GM12873 (cell line): ENCODE data around the gene TCEAL4.

ENCODE experiments used
- TF ChIP-seq, protein P1 (sequence below): IDR thresholded peaks from 2 replicates; pipeline ENCODE4 v1.5.1; 2012; ENCODE audit warnings: low read depth, mild to moderate bottlenecking, moderate library complexity, low read length, control low read depth; ENCODE audit not compliant: insufficient read depth; ENCODE audit errors: missing control alignments

TCEAL4 gene

DNA sequence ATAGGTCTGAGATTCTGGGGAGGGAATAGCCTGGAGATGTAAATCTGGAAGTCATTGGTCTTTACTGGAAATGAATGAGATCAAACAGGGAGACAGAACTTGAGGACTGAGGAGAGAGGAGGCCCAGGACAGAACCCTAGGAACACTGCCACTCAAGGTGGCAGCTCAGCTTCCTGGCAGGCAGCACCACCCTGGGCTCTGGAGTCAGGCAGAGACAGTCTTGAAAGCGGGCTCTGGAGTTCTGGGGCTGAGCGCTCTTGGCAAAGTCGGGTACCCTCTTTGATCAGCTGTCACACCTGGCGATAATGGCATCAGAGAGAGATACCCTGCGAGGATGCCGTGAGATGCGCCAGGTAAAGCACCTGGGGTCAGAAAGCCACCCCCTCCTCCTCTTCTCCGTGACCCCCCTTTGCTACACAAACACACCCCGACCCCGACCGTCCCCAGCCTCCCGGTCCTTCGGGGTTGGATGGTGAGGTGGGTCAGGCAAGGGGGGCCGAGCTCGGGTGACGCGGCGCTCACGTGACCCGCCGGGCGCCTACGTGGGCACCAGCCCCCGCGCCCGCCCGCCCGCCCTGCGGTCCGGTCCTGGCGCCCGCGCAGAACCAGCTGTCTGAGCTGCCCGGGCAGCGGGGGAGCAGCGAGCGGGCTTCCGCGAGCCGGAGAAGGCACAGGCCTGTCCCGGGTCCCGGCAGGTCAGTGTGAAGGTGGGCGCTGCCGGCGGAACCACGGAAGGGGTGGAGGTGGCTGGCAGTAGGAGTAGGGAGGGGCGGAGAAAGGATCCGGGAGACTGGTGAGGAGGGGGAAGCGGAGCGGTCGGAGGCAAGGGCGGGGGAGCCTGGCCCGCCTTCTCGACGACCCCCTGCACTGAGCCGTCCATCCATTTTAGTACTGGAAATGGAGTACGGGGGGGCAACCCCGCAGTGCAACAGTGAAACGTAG is 22.3 kb downstream of the TCEAL4 start, which contains the start of gene TCEAL3:
TCEAL3 (plus strand) TSS at position 600 of the 942 bp plus-strand sequence. CDS start 1,102 bp downstream, outside the sequence.
- TF ChIP-seq, protein P1, sequence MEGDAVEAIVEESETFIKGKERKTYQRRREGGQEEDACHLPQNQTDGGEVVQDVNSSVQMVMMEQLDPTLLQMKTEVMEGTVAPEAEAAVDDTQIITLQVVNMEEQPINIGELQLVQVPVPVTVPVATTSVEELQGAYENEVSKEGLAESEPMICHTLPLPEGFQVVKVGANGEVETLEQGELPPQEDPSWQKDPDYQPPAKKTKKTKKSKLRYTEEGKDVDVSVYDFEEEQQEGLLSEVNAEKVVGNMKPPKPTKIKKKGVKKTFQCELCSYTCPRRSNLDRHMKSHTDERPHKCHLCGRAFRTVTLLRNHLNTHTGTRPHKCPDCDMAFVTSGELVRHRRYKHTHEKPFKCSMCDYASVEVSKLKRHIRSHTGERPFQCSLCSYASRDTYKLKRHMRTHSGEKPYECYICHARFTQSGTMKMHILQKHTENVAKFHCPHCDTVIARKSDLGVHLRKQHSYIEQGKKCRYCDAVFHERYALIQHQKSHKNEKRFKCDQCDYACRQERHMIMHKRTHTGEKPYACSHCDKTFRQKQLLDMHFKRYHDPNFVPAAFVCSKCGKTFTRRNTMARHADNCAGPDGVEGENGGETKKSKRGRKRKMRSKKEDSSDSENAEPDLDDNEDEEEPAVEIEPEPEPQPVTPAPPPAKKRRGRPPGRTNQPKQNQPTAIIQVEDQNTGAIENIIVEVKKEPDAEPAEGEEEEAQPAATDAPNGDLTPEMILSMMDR, result no peak

DNA sequence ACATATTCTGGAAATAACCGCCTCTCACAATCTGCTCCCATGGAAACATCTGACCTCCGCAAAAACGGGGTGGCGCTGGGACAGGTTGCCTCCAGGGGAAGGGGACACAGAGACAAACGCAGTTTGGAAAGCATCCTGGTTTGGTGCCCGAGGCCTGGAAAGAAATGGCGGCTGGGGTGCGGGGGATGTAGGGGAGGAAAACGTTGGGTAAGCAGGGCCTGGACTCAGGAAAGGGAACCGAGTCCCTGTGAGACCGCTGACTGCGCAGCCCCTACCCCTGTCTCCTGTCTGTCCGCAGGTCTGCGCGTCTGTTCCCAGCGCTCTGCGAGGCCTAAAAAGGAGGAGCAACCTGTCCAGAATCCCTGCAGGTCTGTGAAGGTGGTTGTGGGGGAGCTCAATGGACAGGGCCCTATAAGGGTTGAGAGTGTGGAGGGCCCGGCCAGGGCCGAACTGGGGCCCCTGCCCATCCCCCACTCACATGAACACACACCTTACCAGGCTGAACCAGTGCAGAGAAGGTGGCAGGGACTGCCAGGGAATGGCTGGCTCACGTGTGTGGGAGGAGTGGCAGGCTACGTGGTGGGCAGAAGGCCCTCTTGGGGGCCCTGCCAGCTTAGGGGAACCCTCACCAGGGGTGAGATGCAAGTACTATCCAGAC is 23.1 kb downstream of the TCEAL4 start:
- TF ChIP-seq, protein P1, result no peak

DNA sequence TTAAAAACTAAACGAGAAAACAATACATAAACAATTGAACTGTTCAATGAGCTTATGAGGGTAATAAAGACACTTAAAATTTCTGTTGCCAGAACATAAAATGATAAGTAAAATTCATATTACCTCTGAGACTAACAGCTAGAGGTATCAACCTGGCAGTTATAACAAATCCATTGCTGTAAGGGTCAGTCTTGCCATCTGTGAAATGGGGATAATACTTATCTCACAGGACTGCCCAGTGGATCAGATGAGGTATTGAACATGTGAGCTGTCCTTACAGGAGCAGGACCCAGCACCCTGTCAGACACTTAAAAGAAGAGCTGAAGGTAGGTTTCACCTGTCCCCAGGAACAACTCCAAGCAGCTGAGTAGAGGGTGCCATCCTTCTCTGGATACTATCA is 25.0 kb downstream of the TCEAL4 start:
- TF ChIP-seq, protein P1, result no peak

DNA sequence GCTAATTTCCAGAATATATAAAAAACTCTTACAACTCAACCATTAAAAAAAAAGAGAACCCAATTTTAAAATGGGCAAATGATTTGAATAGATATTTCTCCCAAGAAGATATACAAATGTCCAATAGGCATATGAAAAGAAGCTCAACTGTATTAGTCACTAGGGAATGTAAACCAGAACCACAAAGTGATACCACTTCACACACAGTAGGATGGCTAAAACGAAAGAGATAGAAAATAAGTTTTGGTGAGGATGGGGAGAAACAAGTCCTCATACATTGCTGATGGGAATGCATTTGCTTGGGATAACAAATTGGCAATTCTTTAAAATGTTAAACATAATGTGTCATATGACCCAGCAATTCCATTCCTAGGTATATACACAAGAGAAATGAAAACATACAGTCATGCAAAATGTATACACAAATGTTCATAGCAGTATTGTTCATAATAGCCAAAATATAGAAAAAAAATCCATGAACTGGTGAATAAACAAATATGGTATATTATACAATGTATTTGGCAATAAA is 28.1 kb downstream of the TCEAL4 start:
- TF ChIP-seq, protein P1, result no peak

DNA sequence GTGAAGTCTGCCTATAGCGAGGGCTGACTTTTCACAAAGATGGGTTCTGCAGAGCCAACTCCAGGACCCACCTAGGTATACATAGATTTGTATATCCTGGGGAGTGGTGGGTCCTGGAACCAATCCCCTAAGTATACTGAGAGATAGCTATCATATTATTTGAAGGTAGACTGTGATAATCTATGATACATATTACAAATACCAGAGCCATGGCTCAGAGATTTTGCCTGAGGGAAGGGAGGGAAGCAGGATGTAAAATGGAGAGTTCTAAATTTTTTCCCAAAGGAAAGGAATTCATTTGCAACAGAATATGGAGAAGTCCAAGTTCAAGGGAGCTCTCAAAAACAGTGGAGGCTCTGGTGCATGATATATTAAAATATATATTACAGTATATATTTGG is 29.7 kb downstream of the TCEAL4 start:
- TF ChIP-seq, protein P1, result no peak

DNA sequence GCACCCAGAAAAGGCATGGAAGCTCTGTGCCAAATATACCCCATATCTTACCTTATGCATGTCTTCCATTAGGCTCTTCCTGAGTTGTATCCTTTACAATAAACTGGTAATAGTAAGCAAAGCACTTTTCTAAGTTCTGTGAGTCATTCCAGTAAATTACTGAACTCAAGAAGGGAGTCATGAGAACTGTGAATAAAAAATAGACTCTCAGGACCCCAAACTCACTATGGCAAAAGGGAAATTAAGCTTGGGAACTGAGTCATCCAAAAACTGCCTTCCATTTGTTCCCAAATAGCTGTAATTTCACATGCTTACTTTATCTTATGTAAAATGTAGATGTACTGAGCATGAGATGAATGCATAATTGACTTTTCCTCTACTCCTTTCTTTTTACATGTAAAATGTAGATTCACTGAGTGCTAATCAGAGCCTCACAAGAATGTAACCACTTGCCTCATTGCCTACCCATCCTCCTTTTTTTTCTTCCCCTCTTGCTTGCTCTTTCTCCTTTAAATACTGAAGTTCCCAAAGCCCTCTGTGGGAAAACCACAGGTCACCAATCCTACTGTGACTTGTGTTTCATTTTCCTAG is 30.6 kb downstream of the TCEAL4 start:
- TF ChIP-seq, protein P1, result no peak
